ENCODE results near the gene AMHR2. TPM values are rescaled to one million over a fixed set of nuclear protein-coding genes. Genes with fewer than 3 reads are reported as not detected.
"Not testable (repeated sequence)": the region's sequence is repeated elsewhere in the genome, so short reads cannot be mapped to it uniquely, and the experiment has no call there.

The AMHR2 gene
- total RNA-seq, 4 donors from 2014 or later, result 0.52 to 12.4 TPM; not detected in 2

- H3K27ac ChIP-seq, result peak within 1 kb of the TSS; percentile 100
- no peaks in the 10 kb centered on the region for H3K27me3 ChIP-seq
- peak within 1 kb of the TSS; percentile 71 to 90 for H3K4me3 ChIP-seq
- intact Hi-C loops (cut with DNase I; ENCODE audit: low total_unique reads), result no loop called here
- DNase-seq, result peak; percentile 90 to 93
- TF ChIP-seq CTCF (IDR thresholded peaks at IDR 0.05), result no peak
- peak in 1 of 2 donors; percentile 82 for TF ChIP-seq POLR2A (IDR thresholded peaks at IDR 0.05)
- H3K4me1 ChIP-seq, result peaks cover 10 to 27% of the 10 kb centered on the region in 2 donors
- H3K9me3 ChIP-seq, result no peaks in the 10 kb centered on the region
- H3K36me3 ChIP-seq, result no peaks in the 10 kb centered on the region
Observed at GRCh38 chr12:53380104-53380793, 43.4 kb upstream of the AMHR2 start, which contains the start of gene SP1. SP1 (plus strand) TSS chr12:53380176; CDS start chr12:53380292, 116 bp downstream.

- Histone ChIP-seq H3K4me1 (peaks cover 10 to 27% of the 10 kb centered on the region in 2 donors), H3K36me3 (no peaks in the 10 kb centered on the region), H3K9me3 (no peaks in the 10 kb centered on the region), H3K4me3 (peak overlapping the region; percentile 49 to 90), H3K27me3 (no peaks in the 10 kb centered on the region), H3K27ac (peak overlapping the region; percentile 100)
- intact Hi-C loops (cut with DNase I; ENCODE audit: low total_unique reads), result no loop called here
- no peak for DNase-seq
- no peak for TF ChIP-seq CTCF (IDR thresholded peaks at IDR 0.05)
- TF ChIP-seq POLR2A (IDR thresholded peaks at IDR 0.05), result no peak
Observed at GRCh38 chr12:53380794-53381730, 42.6 kb upstream of the AMHR2 start.

- Histone ChIP-seq H3K4me3 (peak overlapping the region; percentile 49 to 90), H3K9me3 (no peaks in the 10 kb centered on the region), H3K27me3 (no peaks in the 10 kb centered on the region), H3K27ac (peak overlapping the region; percentile 100), H3K4me1 (peaks cover 10 to 31% of the 10 kb centered on the region in 2 donors), H3K36me3 (no peaks in the 10 kb centered on the region)
- intact Hi-C loops (cut with DNase I; ENCODE audit: low total_unique reads), result no loop called here
- TF ChIP-seq POLR2A (IDR thresholded peaks at IDR 0.05), result no peak
- peak in 3 of 4 experiments; percentile 25 to 46 (median 28) for TF ChIP-seq CTCF (IDR thresholded peaks at IDR 0.05)
- peak; percentile 46 to 65 for DNase-seq
Observed at GRCh38 chr12:53381731-53382630, 41.7 kb upstream of the AMHR2 start.

GRCh38 chr12:53383258-53383657, 40.4 kb upstream of the AMHR2 start:
- DNase-seq, result no peak
- TF ChIP-seq CTCF (IDR thresholded peaks at IDR 0.05) (no peak), POLR2A (IDR thresholded peaks at IDR 0.05) (no peak)
- intact Hi-C loops (cut with DNase I; ENCODE audit: low total_unique reads), result no loop called here
- H3K9me3 ChIP-seq, result no peaks in the 10 kb centered on the region
- peak overlapping the region; percentile 100 for H3K27ac ChIP-seq
- peaks cover 10 to 31% of the 10 kb centered on the region in 2 donors for H3K4me1 ChIP-seq
- H3K27me3 ChIP-seq, result no peaks in the 10 kb centered on the region
- H3K36me3 ChIP-seq, result no peaks in the 10 kb centered on the region
- peak overlapping the region; percentile 1 to 22 for H3K4me3 ChIP-seq

GRCh38 chr12:53386381-53386780, 37.3 kb upstream of the AMHR2 start:
- H3K9me3 ChIP-seq; H3K27me3 ChIP-seq; H3K36me3 ChIP-seq; intact Hi-C loops (cut with DNase I; ENCODE audit: low total_unique reads); DNase-seq: not testable (repeated sequence)
- Histone ChIP-seq H3K27ac (peak overlapping the region; percentile 78 to 85), H3K4me3 (peak overlapping the region in 1 of 2 donors; percentile 7), H3K4me1 (peaks cover 10 to 27% of the 10 kb centered on the region in 2 donors)
